ENCODE results near the gene DCAF11.
"Not testable (repeated sequence)": the region's sequence is repeated elsewhere in the genome, so short reads cannot be mapped to it uniquely, and the experiment has no call there.

The DCAF11 gene

GRCh38 chr14:24095271-24096068 lies 19.1 kb upstream of the DCAF11 start:
- Mint-ChIP-seq H3K4me3 (peak overlapping the region; percentile 92), H3K27me3 (no peaks in the 10 kb centered on the region), H3K9me3 (no peaks in the 10 kb centered on the region), H3K27ac (peak overlapping the region; percentile 92), H3K4me1 (peaks cover 35% of the 10 kb centered on the region), H3K36me3 (peaks cover 33% of the 10 kb centered on the region)
- CTCF ChIA-PET, result interaction anchor here (0.7 to 11.8 kb wide), 6 partner anchors 12 to 48 kb away, joined by 3 to 240 read pairs (median 56); partner anchors contain the start of genes CPNE6, DCAF11 and NRL
- DNase-seq, result peak; percentile 65

- no peaks in the 10 kb centered on the region for H3K27me3 Mint-ChIP-seq
- no peak for DNase-seq
- H3K27ac Mint-ChIP-seq, result peak overlapping the region; percentile 38
- H3K9me3 Mint-ChIP-seq, result no peaks in the 10 kb centered on the region
- H3K4me1 Mint-ChIP-seq, result peaks cover 32% of the 10 kb centered on the region
- peak overlapping the region; percentile 46 for H3K4me3 Mint-ChIP-seq
- CTCF ChIA-PET, result interaction anchor here (11.8 kb wide), 1 partner anchor 11 kb away, joined by 187 read pairs; no protein-coding TSS in a partner anchor
- peaks cover 42% of the 10 kb centered on the region for H3K36me3 Mint-ChIP-seq
Measured at GRCh38 chr14:24096545-24097181, 17.9 kb upstream of the DCAF11 start.

- DNase-seq, result no peak
- CTCF ChIA-PET, result interaction anchor here (11.8 kb wide), 1 partner anchor 9 kb away, joined by 187 read pairs; no protein-coding TSS in a partner anchor
- Mint-ChIP-seq H3K4me1 (peaks cover 21% of the 10 kb centered on the region), H3K9me3 (no peaks in the 10 kb centered on the region), H3K27me3 (no peaks in the 10 kb centered on the region), H3K27ac (no peak overlapping the region), H3K4me3 (no peak overlapping the region), H3K36me3 (peaks cover 54% of the 10 kb centered on the region)
Measured at GRCh38 chr14:24098229-24098926, 16.2 kb upstream of the DCAF11 start.

- peaks cover 60% of the 10 kb centered on the region for H3K36me3 Mint-ChIP-seq
- H3K9me3 Mint-ChIP-seq, result no peaks in the 10 kb centered on the region
- CTCF ChIA-PET, result interaction anchor here (11.8 kb wide), 1 partner anchor 8 kb away, joined by 187 read pairs; no protein-coding TSS in a partner anchor
- peaks cover 16% of the 10 kb centered on the region for H3K4me1 Mint-ChIP-seq
- H3K27me3 Mint-ChIP-seq, result no peaks in the 10 kb centered on the region
- H3K4me3 Mint-ChIP-seq, result no peak overlapping the region
- no peak for DNase-seq
- peak overlapping the region; percentile 55 for H3K27ac Mint-ChIP-seq
Measured at GRCh38 chr14:24098927-24099813, 15.4 kb upstream of the DCAF11 start.

- Mint-ChIP-seq H3K27ac (peak overlapping the region; percentile 70), H3K27me3 (no peaks in the 10 kb centered on the region), H3K9me3 (no peaks in the 10 kb centered on the region), H3K4me1 (peaks cover 13% of the 10 kb centered on the region), H3K36me3 (peaks cover 65% of the 10 kb centered on the region), H3K4me3 (no peak overlapping the region)
- DNase-seq, result no peak
- CTCF ChIA-PET, result interaction anchor here (2.2 kb wide), 1 partner anchor 9 kb away, joined by 14 read pairs; no protein-coding TSS in a partner anchor
Measured at GRCh38 chr14:24100197-24100981, 14.2 kb upstream of the DCAF11 start.

GRCh38 chr14:24100982-24101494 lies 13.5 kb upstream of the DCAF11 start:
- Mint-ChIP-seq H3K36me3 (peaks cover 61% of the 10 kb centered on the region), H3K4me1 (peaks cover 11% of the 10 kb centered on the region), H3K27me3 (no peaks in the 10 kb centered on the region), H3K9me3 (no peaks in the 10 kb centered on the region), H3K27ac (peak overlapping the region; percentile 70), H3K4me3 (no peak overlapping the region)
- CTCF ChIA-PET, result interaction anchor here (2.2 kb wide), 1 partner anchor 10 kb away, joined by 14 read pairs; no protein-coding TSS in a partner anchor
- no peak for DNase-seq

- no peaks in the 10 kb centered on the region for H3K9me3 Mint-ChIP-seq
- H3K27me3 Mint-ChIP-seq, result no peaks in the 10 kb centered on the region
- DNase-seq, result no peak
- H3K27ac Mint-ChIP-seq, result no peak overlapping the region
- H3K36me3 Mint-ChIP-seq, result peaks cover 54% of the 10 kb centered on the region
- H3K4me3 Mint-ChIP-seq, result no peak overlapping the region
- CTCF ChIA-PET, result interaction anchor here (1.3 to 9.2 kb wide), 3 partner anchors 9 to 44 kb away, joined by 6 to 187 read pairs (median 14); partner anchors contain the start of gene PCK2
- H3K4me1 Mint-ChIP-seq, result peaks cover 12% of the 10 kb centered on the region
Measured at GRCh38 chr14:24102357-24103048, 12.1 kb upstream of the DCAF11 start.

- CTCF ChIA-PET, result interaction anchor here (9.2 kb wide), 1 partner anchor 10 kb away, joined by 187 read pairs; the partner anchor contains the start of gene PCK2
- H3K36me3 Mint-ChIP-seq, result peaks cover 50% of the 10 kb centered on the region
- peaks cover 19% of the 10 kb centered on the region for H3K4me1 Mint-ChIP-seq
- no peaks in the 10 kb centered on the region for H3K27me3 Mint-ChIP-seq
- no peaks in the 10 kb centered on the region for H3K9me3 Mint-ChIP-seq
- DNase-seq, result no peak
- no peak overlapping the region for H3K4me3 Mint-ChIP-seq
- no peak overlapping the region for H3K27ac Mint-ChIP-seq
Measured at GRCh38 chr14:24103451-24103850, 11.1 kb upstream of the DCAF11 start.

GRCh38 chr14:24105609-24106239 lies 8.9 kb upstream of the DCAF11 start:
- not testable (repeated sequence) for DNase-seq, H3K4me3 Mint-ChIP-seq, H3K27me3 Mint-ChIP-seq, H3K9me3 Mint-ChIP-seq, H3K27ac Mint-ChIP-seq
- CTCF ChIA-PET, result interaction anchor here (0.9 to 9.2 kb wide), 5 partner anchors 9 to 68 kb away, joined by 3 to 187 read pairs (median 4); partner anchors contain the start of genes DCAF11, IRF9, NRL and PCK2
- Mint-ChIP-seq H3K36me3 (peaks cover 34% of the 10 kb centered on the region), H3K4me1 (peaks cover 34% of the 10 kb centered on the region)

GRCh38 chr14:24106672-24107271 lies 7.8 kb upstream of the DCAF11 start:
- Mint-ChIP-seq H3K4me1 (peaks cover 35% of the 10 kb centered on the region), H3K27ac (no peak overlapping the region), H3K9me3 (no peaks in the 10 kb centered on the region), H3K4me3 (no peak overlapping the region), H3K27me3 (no peaks in the 10 kb centered on the region), H3K36me3 (peaks cover 29% of the 10 kb centered on the region)
- CTCF ChIA-PET, result interaction anchor here (1.1 to 9.2 kb wide), 5 partner anchors 13 to 54 kb away, joined by 4 to 187 read pairs (median 41); partner anchors contain the start of genes IRF9 and PCK2
- DNase-seq, result no peak

- Mint-ChIP-seq H3K36me3 (peaks cover 17% of the 10 kb centered on the region), H3K4me1 (peaks cover 37% of the 10 kb centered on the region), H3K9me3 (no peaks in the 10 kb centered on the region), H3K27me3 (no peaks in the 10 kb centered on the region), H3K27ac (peak overlapping the region; percentile 97), H3K4me3 (no peak overlapping the region)
- CTCF ChIA-PET, result interaction anchor here (0.6 to 9.2 kb wide), 31 partner anchors 11 to 477 kb away, joined by 3 to 187 read pairs (median 4); partner anchors contain the start of genes CARMIL3, CHMP4A, IRF9 and PCK2
- no peak for DNase-seq
Measured at GRCh38 chr14:24108336-24108874, 6.2 kb upstream of the DCAF11 start.
